Islet of Langerhans (tissue), 1 donor: ENCODE data around the gene PRSS2.
"Not testable (repeated sequence)": the region's sequence is repeated elsewhere in the genome, so short reads cannot be mapped to it uniquely, and the experiment has no call there.

Experiments
- FAIRE-seq: peaks from one replicate; lab custom pipeline; 2011; peaks lifted over from hg19 to GRCh38; lab: Jason Lieb, UNC

The PRSS2 gene

DNA sequence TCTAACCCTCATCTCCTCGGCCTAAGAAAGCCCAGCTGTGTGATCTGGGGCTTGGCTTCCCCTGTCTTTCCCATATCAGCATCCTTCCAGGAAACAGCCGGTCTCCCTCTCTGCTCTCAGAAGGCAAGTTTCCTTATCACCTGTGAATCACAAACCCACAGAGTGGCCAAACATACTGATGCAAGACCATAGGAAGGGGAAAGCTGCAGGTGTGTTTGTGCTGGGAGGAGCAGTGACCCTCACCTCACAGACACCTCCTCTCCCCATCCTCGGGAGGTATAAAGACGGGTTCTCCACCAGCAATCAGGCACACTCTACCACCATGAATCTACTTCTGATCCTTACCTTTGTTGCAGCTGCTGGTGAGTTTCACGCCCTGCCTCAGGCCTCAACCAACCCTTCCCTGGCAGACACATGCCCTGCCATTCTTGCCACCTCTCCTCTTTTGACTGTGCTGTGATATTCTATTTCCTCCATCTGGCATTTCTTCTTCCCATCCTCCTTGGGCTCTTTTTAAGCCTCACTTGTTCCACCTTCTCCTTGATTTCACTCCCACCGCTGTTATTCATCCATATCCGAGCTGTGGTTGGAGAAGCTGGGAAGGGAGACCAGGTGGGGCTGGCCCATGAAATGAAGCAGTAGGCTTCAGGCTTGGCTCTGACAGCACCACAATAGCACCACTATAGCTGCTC lies at the start of gene PRSS2:
TSS of gene PRSS2 (plus strand) at position 310 of the 692 bp plus-strand sequence. CDS start at position 323, 13 bp downstream.
- no peak for FAIRE-seq

- FAIRE-seq: no peak
Observed at GRCh38 chr7:142720986-142721385, 49.8 kb upstream of the PRSS2 start.

GRCh38 chr7:142722248-142722794 lies 48.4 kb upstream of the PRSS2 start:
- no peak for FAIRE-seq

DNA sequence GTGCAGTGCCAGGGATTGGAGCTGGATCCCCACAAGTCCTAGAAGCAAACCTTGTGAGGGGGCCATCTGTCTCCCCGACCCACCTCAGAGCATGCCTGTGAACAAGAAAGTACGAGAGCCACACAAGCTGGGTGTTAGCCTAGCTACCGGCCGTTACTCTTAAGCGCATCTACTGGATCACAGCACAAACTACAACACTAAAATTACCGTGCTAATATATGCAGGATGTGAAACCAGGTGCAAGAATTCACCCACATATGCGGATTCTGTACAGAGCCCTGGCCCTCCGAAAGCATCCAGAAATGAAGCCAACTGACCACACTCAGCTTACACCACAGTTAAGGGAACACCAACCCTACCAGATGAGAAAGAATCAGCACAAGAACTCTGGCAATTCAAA lies 37.5 kb upstream of the PRSS2 start:
- FAIRE-seq: no peak

DNA sequence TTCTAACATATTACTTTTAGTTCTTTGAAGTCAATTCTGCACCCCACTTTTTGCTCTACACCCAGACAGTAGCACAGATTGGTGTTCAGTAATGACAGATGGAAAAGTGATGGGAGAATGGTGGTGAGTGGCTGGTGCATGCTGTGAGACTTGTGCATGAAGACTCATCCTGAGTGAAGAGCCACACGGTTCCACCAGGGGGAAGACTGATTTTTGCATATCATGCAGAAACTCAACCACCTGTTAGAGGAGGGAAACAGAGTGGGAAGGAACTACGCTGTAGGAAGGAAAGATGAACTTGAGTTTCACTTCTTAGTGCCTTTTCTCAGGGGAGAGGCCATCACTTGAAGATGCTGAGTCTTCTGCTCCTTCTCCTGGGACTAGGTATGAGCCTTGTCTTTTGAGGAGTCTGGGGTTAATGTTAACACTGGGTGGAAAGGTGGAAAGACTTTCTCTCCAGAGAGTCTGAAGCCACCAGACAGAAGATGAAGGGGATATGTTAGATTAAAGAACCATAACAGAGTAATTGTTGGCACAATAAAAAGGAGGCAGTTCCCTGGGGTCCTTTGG lies 30.8 kb upstream of the PRSS2 start:
- FAIRE-seq: no peak

GRCh38 chr7:142740786-142741185 lies 30.0 kb upstream of the PRSS2 start:
- no peak for FAIRE-seq

GRCh38 chr7:142741932-142742331 lies 28.8 kb upstream of the PRSS2 start:
- FAIRE-seq: not testable (repeated sequence)

DNA sequence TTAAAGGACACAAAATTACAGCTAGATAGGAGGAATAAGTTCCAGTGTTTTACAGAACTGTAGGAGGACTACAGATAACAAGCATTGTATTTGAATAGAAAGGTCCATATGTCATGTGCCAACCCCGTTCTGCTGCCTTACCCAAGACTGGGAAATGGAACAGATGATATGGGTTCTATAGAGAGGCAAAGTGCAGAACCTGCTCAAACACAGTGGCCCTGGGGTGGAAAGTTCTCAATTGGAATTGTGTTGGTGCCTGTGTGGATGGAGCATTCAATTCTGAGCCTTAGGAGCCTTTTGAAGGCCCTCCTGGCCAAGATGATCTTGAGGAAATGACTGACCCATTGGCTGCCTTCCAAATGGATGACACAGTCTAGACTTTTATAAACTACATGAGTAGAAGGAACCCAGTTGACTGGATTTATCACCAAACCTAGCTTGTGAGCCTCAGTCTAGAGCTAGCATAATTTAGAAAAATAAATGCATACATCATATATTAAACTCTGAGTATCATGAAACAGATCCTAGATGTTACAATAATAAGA lies 25.6 kb upstream of the PRSS2 start:
- FAIRE-seq: no peak

- FAIRE-seq: no peak
Observed at GRCh38 chr7:142745745-142746144, 25.0 kb upstream of the PRSS2 start.

DNA sequence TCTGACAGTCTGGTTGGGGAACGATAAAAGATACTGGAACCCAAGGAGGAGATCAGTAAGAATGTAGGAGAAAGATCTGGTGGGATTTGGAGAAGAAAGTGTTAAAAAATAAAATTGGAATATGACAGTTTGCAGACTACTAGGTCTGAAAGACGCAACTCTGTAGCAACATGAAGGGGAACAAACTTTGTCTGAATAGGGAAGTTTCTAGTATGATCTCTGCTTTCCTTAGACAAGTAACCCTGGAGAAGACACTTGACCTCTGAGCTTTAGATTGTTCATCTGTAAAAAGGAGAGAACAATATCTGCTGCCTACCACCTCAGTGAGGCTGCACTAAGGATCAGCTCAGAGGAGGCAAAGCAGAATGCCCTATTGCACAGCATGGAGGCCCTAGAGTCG lies 24.5 kb upstream of the PRSS2 start:
- FAIRE-seq: no peak

- not testable (repeated sequence) for FAIRE-seq
Observed at GRCh38 chr7:142748410-142748809, 22.4 kb upstream of the PRSS2 start.

DNA sequence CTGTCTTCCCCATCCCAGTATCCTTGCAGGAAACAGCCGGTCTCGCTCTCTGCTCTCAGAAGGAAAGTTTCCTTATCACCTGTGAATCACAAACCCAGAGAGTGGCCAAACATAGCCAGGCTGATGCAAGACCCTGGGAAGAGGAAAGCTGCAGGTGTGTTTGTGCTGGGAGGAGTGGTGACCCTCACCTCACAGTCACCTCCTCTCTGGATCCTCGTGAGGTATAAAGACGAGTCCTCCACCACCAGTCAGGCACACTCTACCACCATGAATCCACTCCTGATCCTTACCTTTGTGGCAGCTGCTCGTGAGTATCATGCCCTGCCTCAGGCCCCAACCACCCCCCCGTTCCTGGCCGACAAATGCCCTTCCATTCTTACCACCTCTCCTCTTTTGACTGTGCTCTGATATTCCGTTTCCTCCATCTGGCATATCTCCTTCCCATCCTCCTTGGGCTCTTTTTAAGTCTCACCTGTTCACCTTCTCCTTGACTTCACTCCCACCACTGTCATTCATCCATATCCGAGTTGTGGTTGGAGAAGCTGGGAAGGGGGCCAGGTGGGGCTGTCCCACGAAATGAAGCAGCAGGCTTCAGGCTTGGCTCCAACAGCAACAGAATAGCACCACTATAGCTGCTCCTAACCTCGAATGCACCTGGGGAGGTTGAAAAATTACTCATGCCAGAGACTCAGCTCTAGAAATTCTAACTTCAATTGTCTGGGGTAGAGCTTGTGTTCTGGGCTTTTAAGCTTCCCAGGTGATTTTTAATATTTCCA lies 21.4 kb upstream of the PRSS2 start, which contains the start of gene PRSS1:
TSS of gene PRSS1 (plus strand) at position 255 of the 776 bp plus-strand sequence. CDS start at position 268, 13 bp downstream.
- no peak for FAIRE-seq

GRCh38 chr7:142750321-142750938 lies 20.3 kb upstream of the PRSS2 start:
- no peak for FAIRE-seq

DNA sequence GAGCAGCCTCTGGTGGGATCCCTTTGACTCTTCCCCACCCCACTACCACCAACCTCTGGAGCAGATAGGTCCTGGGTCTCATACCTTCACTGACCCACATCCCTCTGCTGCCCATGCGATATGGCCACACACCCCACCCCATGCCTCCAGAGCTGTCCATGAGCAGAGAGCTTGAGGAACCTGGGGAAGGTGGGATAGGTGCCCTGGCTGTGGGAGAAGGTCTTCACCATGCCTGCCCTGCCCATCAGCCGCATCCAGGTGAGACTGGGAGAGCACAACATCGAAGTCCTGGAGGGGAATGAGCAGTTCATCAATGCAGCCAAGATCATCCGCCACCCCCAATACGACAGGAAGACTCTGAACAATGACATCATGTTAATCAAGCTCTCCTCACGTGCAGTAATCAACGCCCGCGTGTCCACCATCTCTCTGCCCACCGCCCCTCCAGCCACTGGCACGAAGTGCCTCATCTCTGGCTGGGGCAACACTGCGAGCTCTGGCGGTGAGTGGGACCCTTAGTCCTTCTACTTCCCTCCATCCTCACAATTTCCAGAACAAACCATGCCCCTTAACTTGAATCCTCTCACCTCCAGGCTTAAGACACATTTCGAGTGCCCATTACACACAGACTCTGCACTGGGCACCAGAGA lies 19.1 kb upstream of the PRSS2 start:
- FAIRE-seq: not testable (repeated sequence)

DNA sequence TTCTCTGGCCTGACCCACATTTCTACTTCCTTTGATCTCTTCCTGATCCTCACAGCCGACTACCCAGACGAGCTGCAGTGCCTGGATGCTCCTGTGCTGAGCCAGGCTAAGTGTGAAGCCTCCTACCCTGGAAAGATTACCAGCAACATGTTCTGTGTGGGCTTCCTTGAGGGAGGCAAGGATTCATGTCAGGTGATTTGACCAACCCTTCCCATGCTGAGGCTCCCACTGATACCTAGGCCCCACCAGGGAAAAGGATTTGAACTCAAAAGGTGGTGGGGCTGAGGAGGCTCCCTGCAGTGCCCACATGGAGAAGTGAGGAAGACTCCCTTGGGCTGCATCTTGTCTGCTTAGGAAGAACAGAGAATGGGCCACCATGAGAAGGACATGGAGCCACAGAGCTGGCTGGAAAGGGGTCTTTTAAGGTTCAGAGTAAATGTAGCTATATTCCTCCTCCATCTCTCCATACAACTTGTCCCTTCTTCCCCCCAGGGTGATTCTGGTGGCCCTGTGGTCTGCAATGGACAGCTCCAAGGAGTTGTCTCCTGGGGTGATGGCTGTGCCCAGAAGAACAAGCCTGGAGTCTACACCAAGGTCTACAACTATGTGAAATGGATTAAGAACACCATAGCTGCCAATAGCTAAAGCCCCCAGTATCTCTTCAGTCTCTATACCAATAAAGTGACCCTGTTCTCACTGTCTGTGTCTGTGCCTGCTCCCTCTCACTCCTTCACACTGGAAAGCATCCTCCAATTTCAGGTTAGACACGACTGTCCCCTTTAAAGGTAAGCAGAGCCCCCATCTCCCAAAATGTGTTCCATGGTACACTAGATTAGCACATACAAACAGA lies 18.2 kb upstream of the PRSS2 start:
- FAIRE-seq: no peak

- no peak for FAIRE-seq
Observed at GRCh38 chr7:142753366-142753765, 17.4 kb upstream of the PRSS2 start.

GRCh38 chr7:142753925-142754491 lies 16.8 kb upstream of the PRSS2 start:
- FAIRE-seq: not testable (repeated sequence)

DNA sequence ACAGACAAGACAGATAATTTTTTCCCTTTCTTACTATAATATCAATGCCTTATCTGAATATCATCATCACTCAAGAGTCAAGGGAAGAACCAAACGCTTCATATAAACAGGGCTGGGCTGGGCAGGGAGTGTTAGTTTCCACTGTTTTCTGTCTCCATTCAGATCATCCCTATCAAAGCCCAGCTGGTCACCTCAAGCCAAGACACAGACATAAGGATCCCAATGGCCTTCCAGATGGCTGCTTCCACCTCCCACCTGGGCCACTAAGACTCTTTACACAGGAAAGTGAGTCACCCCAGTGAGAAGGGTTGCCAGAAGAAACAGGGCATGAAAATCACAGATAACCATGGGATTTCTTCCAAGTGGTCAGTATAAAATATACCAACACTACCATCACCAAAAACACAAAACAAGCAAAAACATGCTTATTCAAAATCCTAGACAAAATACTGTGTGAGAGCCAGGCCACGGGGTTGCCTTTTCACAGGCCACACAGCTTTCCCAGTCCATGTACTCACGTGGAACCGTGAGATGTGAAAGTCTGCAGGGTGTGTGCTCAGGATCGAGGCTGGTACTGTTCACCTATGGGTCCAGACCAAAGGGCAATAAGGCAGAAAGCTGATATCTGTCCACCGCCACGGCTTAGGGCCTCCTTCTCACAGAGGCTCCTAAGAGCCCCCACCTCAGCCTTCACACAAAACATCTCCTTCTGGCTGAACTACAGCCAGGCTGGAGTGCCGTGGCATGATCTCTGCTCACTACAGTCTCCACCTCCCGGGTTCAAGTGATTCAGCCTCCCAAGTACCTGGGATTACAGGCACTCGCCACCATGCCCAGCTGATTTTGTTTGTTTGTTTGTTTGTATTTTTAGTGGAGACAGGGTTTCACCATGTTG lies 15.8 kb upstream of the PRSS2 start:
- FAIRE-seq: no peak

DNA sequence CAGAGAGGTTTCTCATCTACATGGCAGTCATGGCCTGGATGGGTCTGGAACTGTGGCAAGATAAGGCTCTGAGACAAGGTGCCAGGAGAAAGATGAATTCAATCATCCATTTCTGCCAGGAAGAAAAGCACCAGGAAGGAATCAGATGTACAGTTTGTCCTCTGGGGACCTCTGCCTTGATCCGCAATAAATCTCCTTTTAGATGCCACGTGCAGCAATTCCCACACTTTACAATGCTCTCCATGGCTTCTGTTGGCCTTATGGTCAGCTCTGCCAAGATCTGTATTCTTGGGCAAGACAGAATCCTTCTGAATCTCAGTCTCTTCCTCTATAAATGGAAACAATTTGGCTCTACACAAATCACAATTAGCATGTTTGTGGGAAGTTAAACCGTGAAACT lies 12.5 kb upstream of the PRSS2 start:
- FAIRE-seq: not testable (repeated sequence)
